ENCODE results near the gene MRPS18A.
A peak's percentile ranks its signal among the peaks of the same experiment; 100 is the strongest.
"Not testable (repeated sequence)": the region's sequence is repeated elsewhere in the genome, so short reads cannot be mapped to it uniquely, and the experiment has no call there.

The MRPS18A gene

DNA sequence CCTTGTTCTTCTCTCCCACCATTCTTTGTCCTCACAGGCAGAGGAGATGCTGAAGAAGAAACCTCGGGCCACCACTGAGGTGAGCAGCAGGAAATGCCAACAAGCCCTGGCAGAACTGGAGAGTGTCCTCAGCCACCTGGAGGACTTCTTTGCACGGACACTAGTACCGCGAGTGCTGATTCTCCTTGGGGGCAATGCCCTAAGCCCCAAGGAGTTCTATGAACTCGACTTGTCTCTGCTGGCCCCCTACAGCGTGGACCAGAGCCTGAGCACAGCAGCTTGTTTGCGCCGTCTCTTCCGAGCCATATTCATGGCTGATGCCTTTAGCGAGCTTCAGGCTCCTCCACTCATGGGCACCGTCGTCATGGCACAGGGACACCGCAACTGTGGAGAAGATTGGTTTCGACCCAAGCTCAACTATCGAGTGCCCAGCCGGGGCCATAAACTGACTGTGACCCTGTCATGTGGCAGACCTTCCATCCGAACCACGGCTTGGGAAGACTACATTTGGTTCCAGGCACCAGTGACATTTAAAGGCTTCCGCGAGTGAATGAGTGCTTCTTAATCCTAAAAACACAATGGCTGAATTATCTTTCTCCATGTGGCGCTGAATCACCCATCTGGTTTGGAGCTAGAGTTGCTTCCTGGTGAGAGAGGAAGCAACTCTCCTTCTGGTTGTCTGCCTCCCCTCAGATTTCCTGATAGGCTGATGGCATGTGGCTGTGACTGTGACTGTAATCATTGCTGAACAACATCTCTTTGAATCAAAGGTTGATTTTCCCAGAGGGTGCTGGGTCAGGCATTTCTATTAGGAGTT is 47.4 kb downstream of the MRPS18A start:
- DNase-seq (ENCODE audit: low read depth in 2 of 2, low spot score in 1 of 2) = no peak

DNA sequence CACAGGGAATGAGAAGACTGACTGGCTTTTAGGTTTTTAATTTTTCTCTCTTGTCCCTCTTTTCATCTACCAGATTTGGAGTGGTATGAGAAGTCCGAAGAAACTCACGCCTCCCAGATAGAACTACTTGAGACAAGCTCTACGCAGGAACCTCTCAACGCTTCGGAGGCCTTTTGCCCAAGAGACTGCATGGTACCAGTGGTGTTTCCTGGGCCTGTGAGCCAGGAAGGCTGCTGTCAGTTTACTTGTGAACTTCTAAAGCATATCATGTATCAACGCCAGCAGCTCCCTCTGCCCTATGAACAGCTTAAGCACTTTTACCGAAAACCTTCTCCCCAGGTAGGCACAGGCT is 51.3 kb downstream of the MRPS18A start:
- DNase-seq (ENCODE audit: low read depth in 2 of 2, low spot score in 1 of 2) = no peak

DNA sequence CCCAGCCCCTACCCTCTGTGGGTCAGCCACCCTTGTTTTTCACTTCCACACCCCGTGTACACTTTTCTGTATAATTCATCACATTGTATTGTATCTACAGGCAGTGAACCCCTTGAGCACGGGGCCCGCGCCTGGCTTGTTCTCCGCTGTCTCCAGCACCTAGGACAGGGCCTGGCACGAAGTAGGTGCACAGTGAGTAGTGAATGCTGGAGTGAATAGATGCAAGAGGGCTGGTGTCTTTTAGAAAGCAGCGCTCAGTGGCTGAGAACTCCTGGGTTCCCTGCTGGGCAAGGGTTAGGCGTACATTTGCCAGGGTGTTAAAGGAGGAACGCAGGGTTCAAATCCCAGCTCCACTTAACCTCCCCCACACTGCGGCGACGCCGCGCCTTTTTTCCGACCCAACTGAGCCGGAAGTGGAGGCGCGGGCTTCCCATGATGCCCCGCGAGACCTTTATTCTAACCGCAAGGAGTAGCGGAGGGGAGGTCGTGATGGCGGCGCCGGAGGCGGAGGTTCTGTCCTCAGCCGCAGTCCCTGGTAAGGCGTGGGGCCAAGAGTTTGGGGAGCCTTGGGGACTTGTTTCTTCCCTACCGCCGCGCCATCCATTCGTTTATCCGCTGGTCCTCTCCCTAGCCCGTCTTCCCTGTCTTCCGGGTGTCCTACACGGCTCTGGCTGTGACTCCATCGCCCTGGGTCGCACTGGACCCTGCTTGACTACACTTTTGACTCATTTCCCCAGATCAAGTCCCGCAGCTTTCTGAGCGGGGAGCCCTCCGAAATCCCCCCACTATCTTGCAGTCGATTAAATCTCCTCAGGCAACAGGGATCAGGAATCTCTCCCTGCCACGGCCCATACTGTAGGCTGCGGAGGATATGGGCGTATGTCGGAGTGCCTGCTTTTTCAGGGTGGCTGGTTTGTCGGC is 51.9 kb downstream of the MRPS18A start, which contains the start of gene MAD2L1BP:
Gene MAD2L1BP (plus strand): TSS at position 454 of the 921 bp plus-strand sequence. CDS start 36 bp downstream, at position 490.
- peak; percentile 70 to 76 for DNase-seq (ENCODE audit: low read depth in 2 of 2, low spot score in 1 of 2)

DNA sequence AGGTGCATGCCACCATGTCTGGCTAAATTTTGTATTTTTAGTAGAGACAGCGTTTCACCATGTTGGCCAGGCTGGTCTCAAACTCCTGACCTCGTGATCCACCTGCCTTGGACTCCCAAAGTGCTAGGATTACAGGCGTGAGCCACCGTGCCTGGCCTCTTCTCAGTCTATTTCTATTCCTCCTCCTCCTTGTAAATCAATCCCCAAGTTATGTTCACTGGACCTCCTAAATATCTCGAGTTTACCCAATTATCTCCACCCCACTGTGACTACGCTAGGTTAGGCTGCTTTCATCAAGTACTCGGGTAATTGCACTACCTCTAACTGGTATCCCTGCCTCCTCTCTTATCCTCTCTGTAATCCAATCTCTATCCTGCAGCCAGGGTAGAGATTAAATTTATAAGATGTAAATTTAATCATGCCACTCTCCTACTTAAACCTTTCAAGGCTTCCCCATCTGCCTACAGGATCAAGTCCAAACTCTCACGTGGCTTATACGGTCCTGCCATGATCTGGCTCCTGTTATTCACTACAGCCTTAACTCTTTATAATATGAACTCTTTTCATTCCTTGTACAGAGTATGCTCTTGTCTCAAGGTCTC is 52.8 kb downstream of the MRPS18A start:
- no peak for DNase-seq (ENCODE audit: low read depth in 2 of 2, low spot score in 1 of 2)

DNA sequence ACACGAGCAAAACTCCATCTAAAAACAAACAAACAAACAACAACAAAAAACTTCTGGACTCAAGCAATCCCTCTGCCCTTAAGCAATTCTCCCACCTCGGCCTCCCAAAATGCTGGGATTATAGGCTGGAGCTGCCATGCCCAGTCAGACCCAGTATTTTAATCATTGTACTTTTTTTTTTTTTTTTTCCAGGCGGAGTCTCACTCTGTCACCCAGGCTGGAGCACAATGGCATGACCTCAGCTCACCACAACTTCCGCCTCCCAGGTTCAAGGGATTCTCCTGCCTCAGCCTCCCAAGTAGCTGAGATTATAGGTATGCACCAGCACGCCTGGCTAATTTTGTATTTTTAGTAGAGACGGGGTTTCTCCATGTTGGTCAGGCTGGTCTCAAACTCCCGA is 54.6 kb downstream of the MRPS18A start:
- not testable (repeated sequence) for DNase-seq (ENCODE audit: low read depth in 2 of 2, low spot score in 1 of 2)

DNA sequence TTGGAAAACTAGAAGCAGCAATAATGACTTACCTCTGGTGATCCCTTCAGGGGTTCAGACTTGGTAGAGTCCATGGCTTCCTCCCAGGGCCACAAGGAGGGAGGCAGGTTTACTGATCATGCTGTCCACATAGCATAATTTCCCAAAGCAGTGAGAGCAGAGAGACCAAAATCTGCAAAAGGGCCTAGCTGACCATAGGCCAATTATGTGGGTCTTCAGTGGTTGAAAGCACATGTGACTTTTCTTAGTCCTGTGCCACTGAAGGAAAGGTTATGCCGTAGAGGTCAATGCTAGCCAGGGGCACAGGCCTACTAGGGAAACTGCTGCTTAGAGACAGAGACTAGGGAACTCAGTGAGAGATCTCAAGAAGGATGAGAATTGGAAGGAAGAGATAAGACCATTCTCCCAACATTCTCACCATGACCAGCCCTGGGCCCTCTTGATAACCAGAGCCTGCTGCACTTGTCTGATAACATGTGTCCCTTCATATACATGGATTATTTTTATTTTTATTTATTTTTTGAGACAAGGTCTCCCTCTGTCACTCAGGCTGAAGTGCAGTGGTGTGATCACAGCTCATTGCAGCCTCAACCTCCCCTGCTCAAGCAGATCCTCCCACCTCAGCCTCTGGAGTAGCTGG is 56.5 kb downstream of the MRPS18A start:
- DNase-seq (ENCODE audit: low read depth in 2 of 2, low spot score in 1 of 2) = no peak

DNA sequence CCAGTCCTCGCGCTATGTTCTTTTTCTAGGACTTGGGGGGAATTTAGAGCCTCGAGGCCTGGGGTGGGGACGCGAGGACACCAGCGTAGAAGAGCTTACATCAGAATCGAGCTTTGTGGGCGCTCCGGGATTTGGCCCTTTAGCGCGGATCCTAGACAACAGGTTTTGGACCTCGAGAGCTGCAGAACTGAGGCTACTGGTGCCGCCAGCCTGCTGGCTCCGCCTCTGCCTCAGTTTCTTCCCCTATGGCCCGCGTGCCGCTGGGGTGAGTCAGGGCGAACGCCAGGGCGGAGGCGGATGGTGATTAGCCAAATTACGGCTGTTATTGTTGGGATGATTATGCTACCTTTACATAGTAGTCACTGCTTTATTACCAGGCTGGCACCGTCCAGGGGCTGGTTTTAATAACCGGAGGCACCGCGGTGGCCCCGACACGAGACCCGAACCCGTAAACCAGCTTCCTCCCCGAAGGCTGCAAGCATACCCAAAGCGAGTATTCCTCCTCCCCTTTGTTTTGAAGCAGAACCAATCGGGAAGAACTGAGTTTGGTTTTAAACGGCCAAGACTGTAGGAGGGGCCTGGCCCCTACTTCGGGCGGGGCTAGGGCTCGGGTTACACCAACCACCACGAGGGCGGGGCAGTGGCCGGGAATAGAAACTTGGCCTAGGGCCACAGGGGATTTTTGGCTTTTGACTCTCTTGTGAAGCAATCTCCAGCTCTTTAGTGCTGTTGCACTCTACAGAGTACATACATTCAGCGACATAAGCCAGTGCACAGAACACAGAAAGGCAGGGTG is 57.9 kb downstream of the MRPS18A start:
- peak; percentile 56 to 70 for DNase-seq (ENCODE audit: low read depth in 2 of 2, low spot score in 1 of 2)

DNA sequence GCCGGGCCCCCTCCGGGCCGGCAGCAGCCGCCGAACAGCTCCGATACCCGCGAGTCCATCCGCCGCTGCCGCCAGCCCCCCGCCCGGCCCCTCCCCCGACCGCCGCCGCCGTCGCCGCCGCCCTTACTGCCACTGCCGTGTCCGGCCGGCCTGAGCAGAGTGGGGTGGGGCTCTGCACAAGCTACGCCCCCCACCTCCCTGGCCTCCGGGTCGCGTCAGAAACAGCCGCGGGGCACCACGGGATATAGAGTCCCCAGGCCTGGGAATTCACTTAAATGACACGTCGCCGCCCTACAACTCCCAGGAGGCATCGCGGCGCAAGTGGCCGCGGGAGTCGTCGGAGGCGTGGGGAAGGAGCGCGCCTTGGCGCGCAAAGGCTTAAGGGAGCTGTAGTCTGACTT is 58.5 kb downstream of the MRPS18A start, which contains the start of gene GTPBP2:
Gene GTPBP2 (minus strand): TSS at position 161 of the 401 bp plus-strand sequence. CDS start 102 bp downstream, at position 59.
- peak; percentile 84 to 95 for DNase-seq (ENCODE audit: low read depth in 2 of 2, low spot score in 1 of 2)

DNA sequence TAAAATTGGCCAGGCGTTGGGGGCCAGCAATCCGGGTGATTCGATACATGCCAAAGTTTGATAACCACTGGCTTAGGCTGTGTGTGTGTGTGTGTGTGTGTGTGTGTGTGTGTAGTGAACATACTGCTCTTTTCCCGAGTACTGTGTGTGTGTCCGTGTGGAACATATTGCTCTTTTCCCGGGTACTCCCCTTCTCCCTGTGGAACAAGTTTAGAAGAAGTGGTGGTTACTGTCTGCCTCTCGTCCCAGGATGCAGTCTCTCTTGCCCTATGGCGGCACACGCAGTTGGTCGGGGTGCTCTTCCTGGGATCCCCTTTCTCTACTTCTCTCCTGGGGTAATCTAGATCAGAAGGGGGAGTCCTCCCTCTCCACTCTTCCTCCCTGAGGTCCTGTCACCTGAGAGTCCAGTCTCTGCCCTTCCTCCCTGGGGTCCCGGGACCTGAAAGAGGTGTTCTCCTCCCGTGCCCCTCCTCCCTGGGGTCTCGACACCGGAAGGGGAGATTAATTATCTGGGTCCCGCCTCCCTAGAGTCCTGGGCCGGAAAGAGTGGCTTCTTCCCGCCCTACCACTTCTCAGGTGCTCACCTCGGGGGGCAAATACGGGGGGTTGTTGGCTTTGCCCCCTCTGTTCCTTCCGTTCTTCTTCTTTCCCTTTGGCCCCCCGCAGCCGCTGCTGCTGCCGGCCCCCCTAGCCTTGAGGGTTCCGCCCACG is 59.0 kb downstream of the MRPS18A start:
- DNase-seq (ENCODE audit: low read depth in 2 of 2, low spot score in 1 of 2) = peak; percentile 21 to 22

DNA sequence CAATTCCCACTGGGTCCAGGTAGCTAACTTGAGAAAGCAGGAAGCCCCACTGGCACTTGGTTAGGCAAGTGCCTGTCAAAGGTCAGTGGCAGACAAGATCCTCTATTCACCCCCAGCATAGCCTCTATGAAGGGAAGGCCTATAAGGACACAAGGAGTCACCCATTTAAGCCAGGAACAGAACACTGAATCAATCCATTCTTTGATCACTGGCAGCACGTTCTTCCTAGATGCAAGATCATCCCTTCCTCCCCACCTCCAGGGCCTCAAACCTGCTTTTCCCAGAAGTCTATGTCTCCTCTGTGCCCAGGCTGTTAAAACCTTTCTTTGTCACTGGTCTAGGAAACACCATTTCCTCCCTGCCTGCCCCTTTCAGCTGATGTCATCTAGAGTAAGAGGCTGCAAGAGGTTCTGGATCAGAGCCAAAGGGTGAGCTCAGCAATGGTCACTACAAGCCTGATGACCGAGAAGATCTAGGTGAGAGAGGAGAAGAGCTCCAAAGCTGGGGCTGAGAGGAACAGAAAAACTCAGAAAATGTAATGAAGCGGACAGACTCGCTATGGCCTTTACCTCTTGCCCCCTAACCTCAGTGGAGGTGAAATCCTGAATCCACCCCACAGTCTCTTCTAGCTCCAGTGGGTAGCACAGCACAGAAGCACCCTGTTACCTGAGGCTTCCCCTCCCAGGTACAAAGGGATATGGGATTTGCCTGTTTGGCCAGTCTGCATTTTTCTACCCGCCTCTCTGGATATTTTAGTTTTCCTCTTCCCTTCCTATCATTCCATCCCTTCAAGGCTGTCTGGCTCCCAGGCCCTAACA is 60.4 kb downstream of the MRPS18A start:
- no peak for DNase-seq (ENCODE audit: low read depth in 2 of 2, low spot score in 1 of 2)

DNA sequence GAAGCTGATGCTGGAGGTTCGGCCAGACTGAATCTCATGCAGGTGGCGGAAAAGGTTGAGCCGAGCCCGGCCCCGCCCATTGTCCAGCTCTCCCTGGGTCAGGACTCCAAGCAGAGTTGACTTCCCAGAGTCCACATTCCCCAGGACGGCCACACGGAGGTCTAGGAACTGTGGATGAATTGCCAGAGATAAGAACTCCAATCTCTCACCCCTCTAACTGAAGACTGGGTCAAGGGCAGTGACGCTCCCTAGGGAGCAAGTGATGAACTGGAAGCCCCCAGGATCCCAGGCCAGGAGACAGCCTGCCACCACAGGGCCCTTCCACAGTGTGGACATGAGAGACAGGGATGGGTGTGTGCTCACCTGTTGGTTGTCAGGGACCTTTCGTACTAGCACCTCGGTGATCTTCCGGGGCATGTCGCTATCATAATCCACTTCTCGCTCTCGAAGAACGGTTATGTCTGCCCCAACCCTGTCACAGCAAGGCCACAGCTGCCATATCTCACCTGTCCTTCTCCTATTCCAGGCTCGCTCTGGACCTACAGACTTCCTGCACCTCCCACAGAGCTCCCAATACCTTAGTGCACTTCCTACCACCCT is 62.1 kb downstream of the MRPS18A start:
- no peak for DNase-seq (ENCODE audit: low read depth in 2 of 2, low spot score in 1 of 2)

DNA sequence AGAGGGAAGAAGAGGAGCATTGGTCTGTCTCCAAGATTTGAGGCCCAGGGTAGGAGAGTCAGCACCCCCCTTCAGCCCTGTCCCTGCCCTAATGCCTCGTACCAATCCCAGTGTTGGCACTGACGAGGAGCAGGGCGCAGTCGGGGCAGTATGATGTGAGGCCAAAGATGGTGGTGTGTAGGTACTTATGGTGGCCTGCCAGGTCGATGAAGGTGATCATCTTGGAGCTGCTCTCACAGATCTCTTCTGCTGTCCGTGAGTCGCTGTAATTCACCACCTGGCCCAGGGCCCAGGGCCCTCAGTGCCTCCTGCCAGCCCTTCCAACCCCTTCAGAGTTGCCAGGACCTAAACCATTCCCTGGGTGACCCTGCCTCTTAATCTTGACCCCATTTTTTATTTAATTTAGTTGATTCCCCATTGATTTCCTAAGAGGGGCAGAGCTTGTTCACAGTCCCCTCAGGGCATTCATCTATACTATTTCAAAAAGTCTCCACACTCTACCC is 62.8 kb downstream of the MRPS18A start:
- no peak for DNase-seq (ENCODE audit: low read depth in 2 of 2, low spot score in 1 of 2)

DNA sequence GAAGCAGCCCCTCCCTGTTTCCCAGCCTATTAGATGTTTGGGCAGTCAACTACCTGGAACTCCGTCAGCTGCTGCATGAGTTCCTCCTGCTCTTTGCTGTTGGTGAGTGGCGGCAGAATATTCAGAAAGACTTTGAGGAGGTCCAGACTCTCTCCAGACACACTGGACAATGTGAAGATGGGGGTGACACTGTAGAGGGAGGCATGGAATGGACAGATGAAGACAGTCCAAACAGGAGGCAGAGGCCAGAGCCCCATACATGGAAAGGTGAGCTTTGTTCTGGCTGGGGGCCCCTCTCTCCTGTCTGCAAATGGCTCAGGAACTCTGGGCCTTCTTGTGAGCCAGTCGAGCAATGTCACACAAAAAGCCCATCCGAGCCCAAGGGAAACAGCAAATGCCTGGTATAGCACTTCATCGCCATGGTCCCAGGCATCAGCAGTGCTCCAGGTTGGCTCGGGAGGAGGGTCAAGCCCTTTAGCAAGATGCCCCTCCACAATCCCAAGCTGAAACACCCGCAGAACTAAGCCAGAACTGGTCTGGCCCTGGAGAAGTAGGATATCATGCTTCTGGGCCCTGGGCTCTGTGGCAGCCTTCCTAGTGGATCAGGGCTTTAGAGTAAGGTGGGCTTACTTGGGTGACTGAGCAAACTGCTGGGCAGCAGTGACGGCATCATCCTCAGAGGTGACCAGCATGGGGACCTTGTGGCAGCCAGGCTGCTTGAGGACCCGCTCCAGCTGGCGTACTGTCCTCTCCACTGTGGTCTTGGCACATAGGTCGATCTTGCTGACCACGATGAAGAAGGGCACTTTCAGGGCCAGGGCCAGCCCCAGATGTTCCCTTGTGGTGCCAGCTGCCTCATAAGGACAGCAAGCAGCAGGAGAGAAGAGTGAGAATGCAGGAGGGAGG is 63.5 kb downstream of the MRPS18A start:
- DNase-seq (ENCODE audit: low read depth in 2 of 2, low spot score in 1 of 2) = no peak

DNA sequence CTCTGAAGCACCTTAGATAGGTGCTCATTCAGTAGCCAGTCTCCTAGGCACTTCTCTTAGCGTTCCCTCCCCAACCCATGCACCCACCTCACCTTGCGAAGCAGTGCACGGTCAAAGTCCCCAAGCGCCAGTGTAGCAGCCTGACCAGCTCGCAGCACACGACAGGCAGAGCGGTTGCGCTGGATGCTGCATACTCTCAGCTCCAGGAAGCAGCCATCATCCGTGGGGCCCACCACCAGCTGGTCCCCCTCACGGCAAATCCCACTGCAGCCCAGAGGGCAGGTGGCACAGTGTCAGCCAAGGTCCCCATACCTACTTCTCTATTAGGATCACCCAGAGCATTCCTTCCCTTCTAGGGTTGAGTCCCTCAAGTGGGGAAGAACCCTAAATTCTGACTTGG is 65.0 kb downstream of the MRPS18A start:
- no peak for DNase-seq (ENCODE audit: low read depth in 2 of 2, low spot score in 1 of 2)

DNA sequence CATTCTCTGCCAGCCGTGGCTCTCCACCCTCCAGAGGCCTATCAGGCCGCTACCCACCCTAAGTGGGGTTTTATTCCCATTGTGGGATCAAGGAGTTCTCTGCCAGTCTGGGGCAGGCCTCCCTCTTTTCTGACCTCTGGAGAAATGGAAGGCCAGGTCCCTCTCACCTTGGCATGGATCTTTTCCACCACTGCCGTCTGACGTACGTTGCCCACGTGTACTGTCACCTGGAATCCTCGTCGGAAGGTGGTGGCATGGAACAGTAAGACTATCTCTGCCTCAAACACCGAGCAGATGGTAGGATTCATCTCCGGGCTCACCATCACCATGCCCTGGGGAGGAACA is 65.8 kb downstream of the MRPS18A start:
- DNase-seq (ENCODE audit: low read depth in 2 of 2, low spot score in 1 of 2) = no peak

Data from stimulated activated CD8-positive, alpha-beta memory T cell treated with anti-CD3 and anti-CD28 coated beads, Interleukin-4, amount 100 ng/mL, for 4 hours (primary cell).